Thyroid gland (tissue), 4 donors: ENCODE data around the gene C20orf144.

ENCODE experiments used
- CTCF ChIP-seq, 6 experiments: fragments of 200-600 bp in 3 of 6; fragments of 450-650 bp in 3 of 6; sonication (generic) in 3 of 6; IDR thresholded peaks; one replicate each; pipeline ENCODE4 v1.5.1; 2016 to 2019; ENCODE audit warnings: antibody characterized with exemption in 6 of 6, mild to moderate bottlenecking in 2 of 6, inconsistent platforms in 1 of 6, moderate library complexity in 1 of 6
- POLR2A ChIP-seq, 2 donors: fragments of 450-650 bp; IDR thresholded peaks; one replicate each; pipeline ENCODE4 v1.6.1; 2017; ENCODE audit warnings: antibody characterized with exemption in 2 of 2, mild to moderate bottlenecking in 2 of 2, moderate library complexity in 1 of 2

DNA sequence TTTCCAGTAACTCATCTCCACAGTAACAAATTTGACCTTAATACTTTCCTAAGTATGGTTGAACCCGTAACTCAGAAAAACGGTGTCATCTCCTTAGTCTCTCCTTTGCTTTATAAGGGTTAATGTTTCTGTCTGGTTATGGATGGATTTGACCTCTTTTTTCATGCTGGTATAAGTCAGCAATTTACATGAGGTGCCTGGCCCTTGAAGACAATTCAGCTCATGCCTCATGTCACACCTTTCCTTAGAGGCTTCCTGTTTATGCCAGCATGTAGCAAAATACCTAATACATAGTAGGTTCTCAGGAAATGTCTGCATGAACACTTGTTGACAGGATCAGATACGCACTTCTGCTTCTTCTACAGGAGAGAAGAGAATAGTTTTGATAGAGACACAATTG, 37.7 kb upstream of the C20orf144 start:
- no peak for TF ChIP-seq CTCF (IDR thresholded peaks at IDR 0.05)
- TF ChIP-seq POLR2A (IDR thresholded peaks at IDR 0.05): no peak
